Measurements from ENCODE around the gene RGS16.

Gene RGS16

GRCh38 chr1:182614796-182615454 is 10.7 kb upstream of the RGS16 start (continued):
- TF ChIP-seq KLF9 (tag by site-specific recombination; IDR thresholded peaks at IDR 0.05; ENCODE audit: low read depth) (peak; percentile 55; the same call in 1 of the 2 replicates), PRDM10 (tag by site-specific recombination; IDR thresholded peaks at IDR 0.05) (peak; percentile 77), EGR2 (tag by site-specific recombination; IDR thresholded peaks at IDR 0.05; ENCODE audit: low read depth) (peak; percentile 90), ZNF792 (tag by site-specific recombination; IDR thresholded peaks at IDR 0.05) (0 out of 2 replicates have a peak, but pooled peaks have one; percentile 10), ZNF830 (tag by site-specific recombination; IDR thresholded peaks at IDR 0.05; ENCODE audit: low read depth) (no peak), ZFHX2 (tag by site-specific recombination; conservative IDR thresholded peaks at IDR 0.05) (peak; percentile 94), ZBTB20 (tag by site-specific recombination; IDR thresholded peaks at IDR 0.05) (peak; percentile 77), ZNF112 (tag by site-specific recombination; IDR thresholded peaks at IDR 0.05) (no peak), MYNN (tag by site-specific recombination; IDR thresholded peaks at IDR 0.05; ENCODE audit: borderline replicate concordance) (no peak), WT1 (tag by site-specific recombination; IDR thresholded peaks at IDR 0.05) (peak; percentile 70), ZNF660 (tag by site-specific recombination; IDR thresholded peaks at IDR 0.05) (peak; percentile 80), ZXDB (tag by site-specific recombination; IDR thresholded peaks at IDR 0.05) (0 out of 2 replicates have a peak, but pooled peaks have one; percentile 38), IKZF3 (tag by site-specific recombination; IDR thresholded peaks at IDR 0.05) (peak; percentile 95), ZEB2 (tag by site-specific recombination; IDR thresholded peaks at IDR 0.05) (peak; percentile 32), KLF10 (tag by site-specific recombination; IDR thresholded peaks at IDR 0.05) (peak; percentile 77), ZFP37 (tag by site-specific recombination; IDR thresholded peaks at IDR 0.05) (peak; percentile 79; the same call in 1 of the 2 replicates), ZFP69B (tag by site-specific recombination; IDR thresholded peaks at IDR 0.05) (0 out of 2 replicates have a peak, but pooled peaks have one; percentile 8), KLF17 (tag by site-specific recombination; IDR thresholded peaks at IDR 0.05) (0 out of 2 replicates have a peak, but pooled peaks have one; percentile 1), ZNF2 (tag by site-specific recombination; IDR thresholded peaks at IDR 0.05) (peak; percentile 46), ZBTB8A (tag by site-specific recombination; IDR thresholded peaks at IDR 0.05) (peak; percentile 4; the same call in 1 of the 2 replicates), ZNF394 (tag by site-specific recombination; IDR thresholded peaks at IDR 0.05; ENCODE audit: borderline replicate concordance) (peak; percentile 65), PRDM6 (tag by site-specific recombination; IDR thresholded peaks at IDR 0.05) (peak; percentile 17; the same call in 1 of the 2 replicates), ZNF510 (tag by site-specific recombination; IDR thresholded peaks at IDR 0.05; ENCODE audit: insufficient replicate concordance) (no peak), ZNF341 (tag by site-specific recombination; IDR thresholded peaks at IDR 0.05; ENCODE audit: low read depth) (peak; percentile 99), SP3 (tag by site-specific recombination; IDR thresholded peaks at IDR 0.05) (peak; percentile 73), ZNF585B (tag by site-specific recombination; IDR thresholded peaks at IDR 0.05) (no peak), INSM2 (tag by site-specific recombination; IDR thresholded peaks at IDR 0.05) (no peak), ZBTB11 (tag by site-specific recombination; conservative IDR thresholded peaks at IDR 0.05; ENCODE audit: low read depth) (0 out of 2 replicates have a peak, but pooled peaks have one; percentile 23), PRDM1 (tag by site-specific recombination; IDR thresholded peaks at IDR 0.05) (peak; percentile 75)

All from HEK293 (cell line).